HG03045 (cell line): ENCODE results near the gene TIMMDC1.
"Not testable (repeated sequence)": the region's sequence is repeated elsewhere in the genome, so short reads cannot be mapped to it uniquely, and the experiment has no call there.

Experiments
- ATAC-seq: cut with Tn5 transposase; IDR thresholded peaks from one replicate; pipeline ENCODE4 v1.9.1; 2021; ENCODE audit warnings: mild to moderate bottlenecking, moderate library complexity; ENCODE audit not compliant: unreplicated experiment

Gene TIMMDC1

DNA sequence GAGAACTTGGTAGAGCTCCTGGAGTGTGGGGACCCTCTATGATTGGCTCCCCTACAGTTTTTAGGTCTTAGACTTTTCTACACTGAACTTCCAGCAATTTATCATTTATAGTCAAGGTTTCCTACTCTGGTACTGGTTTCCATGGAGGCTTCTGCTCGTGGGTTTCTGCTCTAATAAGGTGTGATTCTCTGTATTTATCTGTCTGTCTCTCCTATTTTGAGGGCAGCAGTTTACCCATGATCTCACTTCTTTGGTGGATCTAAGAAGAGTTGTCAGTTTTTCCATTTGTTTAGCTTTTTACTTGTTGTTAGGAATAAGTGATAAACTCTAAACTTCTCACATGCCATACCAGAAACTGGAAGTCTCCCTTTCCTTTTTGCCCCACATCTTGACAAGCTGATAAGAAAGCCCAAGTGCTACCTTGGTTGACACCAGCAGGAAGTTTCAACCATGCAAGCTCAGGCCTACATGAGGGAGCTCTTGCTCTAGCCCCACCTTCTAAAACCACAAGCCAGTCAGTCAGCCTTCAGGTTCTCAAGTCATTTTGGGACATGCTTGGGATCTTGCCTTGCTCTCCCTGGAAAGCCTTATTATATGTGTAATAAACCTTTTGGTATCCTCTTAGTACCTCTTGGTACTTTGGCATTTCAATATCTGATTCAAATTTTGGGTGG lies 10.0 kb downstream of the TIMMDC1 start:
- no peak for ATAC-seq

DNA sequence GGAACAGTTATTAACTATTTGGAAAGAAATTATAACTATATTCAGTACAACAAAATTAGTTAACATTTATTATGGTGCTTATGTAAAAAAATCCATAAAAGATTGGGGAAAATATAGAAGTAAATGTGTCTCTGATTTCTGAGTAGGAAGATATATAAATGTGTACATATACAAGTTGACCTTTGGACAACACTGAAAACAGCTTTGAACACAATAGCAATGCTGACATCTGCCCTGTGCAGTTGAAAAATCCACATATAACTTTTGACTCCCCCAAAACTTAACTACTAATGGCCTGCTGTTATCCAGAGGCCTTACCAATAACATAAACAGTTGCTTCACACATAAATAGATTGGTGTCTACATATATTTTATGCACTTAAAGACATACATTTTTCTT lies 12.3 kb downstream of the TIMMDC1 start:
- ATAC-seq: no peak

DNA sequence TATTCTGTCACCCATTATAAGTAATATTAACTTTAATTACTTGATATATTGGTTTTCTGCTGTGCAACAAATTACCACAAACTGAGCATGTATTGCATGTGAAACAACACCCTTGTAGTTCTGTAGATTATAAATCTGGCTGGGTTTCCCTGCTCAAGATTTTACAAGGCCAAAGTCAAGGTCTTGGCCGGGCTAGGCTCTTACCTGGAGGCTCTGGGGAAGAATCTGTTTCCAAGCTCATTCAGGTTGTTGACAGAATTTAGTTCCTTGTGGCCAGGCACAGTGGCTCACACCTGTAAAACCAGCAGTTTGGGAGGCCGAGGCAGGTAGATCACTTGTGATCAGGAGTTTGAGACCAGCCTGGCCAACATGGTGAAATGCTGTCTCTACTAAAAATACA lies 16.3 kb downstream of the TIMMDC1 start:
- ATAC-seq: no peak

DNA sequence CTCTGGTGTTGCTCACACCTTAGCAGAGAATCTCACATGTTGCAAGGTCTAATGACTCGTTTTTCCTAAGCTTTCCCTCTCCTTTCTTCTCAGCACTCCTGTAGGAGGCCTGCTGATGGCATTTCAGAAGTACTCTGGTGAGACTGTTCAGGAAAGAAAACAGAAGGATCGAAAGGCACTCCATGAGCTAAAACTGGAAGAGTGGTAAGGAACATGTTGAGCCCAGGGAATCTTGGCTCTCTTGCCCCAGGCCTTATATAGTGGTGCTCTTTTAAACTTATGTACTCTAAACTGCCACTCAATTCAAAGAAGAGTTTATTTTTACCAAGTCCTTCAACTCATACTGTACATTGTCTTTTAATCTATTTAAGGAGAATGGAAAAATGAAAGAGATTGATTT lies 18.8 kb downstream of the TIMMDC1 start:
- no peak for ATAC-seq

DNA sequence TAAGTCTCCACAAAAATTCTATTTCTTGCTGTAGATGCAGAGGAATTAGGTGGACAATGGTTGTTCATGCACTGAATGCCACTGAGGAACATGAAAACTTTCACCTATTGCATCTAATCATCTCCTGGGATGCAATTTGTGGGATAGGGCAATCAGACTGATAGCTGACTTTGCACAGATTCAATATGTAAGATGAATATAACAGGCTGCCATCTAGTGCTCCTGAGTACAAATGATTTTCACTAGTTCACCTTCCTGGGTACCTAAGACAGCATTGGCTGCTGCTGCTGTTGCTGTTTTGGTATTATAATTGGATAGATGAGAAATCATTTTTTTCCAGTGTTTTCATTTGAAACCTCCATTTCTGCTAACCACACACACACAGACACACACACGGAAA lies 19.7 kb downstream of the TIMMDC1 start:
- ATAC-seq: no peak

DNA sequence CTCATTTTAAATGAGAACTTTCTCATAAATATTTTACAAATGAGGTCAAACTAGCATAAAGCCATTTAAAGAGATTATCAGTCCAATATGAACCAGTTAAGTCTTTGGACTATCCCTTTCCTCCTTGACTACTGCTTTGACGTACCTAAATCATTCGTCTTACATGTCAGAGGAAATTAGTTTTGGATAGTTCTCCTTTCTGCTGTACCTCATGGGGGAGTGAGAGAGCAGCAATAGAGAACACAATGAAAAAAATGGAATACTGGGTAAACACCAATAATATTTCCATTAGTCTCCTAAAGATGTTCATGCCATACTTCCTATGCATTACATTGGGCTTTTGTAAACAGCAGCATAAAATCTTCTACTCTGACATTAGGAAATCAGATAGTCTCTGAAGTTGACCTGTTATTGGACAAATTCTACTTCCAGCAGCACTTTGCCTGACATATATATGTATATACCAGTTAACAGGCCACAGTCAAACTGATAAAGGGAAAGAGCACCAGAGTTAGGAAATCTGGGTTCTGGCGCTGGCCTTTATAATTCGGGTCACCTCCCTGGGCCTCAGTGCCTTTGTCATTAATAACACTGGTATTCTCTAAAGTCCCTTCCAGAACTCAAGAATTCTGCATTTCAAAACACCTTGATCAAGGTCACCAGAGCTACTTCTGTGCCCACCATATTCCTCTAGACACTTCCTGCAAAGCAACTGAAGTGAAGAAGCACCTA lies 26.8 kb downstream of the TIMMDC1 start:
- no peak for ATAC-seq

DNA sequence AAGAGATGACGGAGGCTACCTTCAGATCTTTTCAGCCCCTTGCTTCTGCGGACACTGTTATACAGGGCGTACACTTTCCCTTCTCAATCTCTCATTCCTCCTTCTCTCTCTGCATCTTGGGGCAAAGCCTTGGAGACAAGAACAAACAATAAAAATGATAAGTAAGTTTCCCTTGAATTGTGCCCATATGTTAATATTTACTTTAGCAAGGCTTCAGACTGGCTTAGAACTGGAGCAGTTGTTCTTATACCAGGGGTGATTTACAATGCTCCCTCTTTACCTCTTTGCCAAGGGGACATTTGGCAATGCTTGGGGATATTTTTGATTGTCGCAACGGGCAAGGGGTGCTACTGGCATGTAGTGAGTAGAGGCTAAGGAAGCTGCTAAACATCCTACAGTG lies 29.4 kb downstream of the TIMMDC1 start:
- no peak for ATAC-seq

DNA sequence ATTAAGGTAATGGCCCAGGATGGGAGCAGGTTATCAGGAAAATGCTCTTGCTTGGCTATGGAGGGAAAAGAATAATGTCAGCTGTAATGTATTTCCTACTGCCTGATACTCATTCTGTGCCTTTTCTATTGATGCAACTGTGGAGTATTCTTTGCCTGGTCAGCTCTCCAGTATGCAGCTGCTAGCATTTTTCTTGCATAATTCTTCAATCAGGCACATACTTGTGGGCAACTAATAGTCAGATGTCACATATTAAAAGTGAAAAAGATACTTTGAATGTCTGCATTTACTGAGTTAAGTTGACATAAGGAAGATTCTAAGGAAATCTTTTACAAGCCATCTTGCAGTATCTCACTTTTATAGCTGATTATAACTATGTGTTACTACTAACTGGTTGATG lies 31.5 kb downstream of the TIMMDC1 start:
- no peak for ATAC-seq

DNA sequence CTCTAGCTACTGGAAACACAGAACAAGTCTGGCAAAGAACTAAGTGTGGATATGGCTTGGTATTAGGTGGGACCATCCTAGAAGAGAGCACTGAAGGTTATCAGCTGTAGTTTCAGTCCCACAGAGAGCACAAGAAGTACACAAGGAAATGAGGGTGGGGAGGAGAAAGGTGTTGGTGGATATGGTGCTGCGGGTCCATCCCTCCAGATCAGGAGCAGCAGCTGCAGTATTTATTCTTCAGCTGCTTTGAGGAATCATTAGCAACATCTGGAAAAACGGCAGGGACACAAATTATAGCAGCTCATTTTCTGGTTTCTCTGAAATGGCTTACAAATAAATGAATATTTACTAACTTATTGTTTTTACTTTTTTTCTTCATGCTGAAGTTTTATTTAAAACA lies 32.1 kb downstream of the TIMMDC1 start:
- no peak for ATAC-seq

DNA sequence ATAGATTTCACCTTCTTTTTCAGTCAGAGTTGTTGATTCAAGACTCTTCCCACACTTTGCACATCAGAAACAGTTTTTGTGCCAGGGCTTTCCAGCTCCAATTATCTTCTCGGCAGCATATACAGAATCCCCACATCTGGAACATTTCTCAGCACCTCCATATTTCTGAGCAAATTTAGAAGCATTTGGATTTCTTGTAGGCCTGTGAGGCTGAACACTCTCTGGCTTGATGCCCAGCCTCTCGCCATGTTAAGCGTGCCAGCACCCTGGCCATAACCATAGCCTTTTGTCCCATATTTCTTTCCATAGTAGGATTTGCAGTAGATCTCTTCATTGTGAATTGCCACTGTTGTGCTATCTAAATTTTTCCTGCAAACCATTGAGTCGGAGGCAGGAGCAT lies 32.8 kb downstream of the TIMMDC1 start:
- ATAC-seq: no peak

DNA sequence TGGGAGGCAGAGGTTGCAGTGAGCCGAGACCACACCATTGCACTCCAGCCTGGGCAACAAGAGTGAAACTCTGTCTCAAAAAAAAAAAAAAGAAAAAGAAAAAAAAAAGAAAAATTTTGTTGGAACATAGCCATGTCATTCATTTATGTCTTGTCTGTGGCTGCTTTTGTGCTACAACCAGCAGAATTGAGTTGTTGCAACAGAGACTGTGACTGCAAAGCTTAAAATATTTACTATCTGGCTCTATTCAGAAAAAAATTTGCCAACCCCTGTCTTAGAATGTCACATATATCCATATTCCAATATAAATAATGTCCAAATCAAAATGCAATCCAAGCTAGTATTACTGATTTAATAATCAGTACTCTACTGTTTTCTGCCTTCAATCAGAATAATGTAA lies 35.9 kb downstream of the TIMMDC1 start:
- ATAC-seq: no peak

DNA sequence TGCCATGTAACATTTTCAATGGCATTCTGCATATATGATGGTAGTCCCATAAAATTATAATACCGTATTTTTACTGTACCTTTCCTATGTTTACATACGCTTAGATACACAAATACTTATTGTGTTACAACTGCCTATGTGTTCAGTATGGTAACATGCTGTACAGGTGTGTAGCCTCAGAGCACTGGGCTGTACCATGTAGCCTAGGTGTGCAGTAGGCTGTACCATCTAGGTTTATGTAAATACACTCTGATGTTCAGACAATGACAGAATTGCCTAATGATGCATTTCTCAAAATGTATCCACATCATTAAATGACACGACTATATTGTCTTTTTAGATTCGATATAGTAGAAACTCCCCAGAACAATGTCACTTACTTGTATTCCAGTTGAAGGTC lies 38.4 kb downstream of the TIMMDC1 start:
- ATAC-seq: no peak

DNA sequence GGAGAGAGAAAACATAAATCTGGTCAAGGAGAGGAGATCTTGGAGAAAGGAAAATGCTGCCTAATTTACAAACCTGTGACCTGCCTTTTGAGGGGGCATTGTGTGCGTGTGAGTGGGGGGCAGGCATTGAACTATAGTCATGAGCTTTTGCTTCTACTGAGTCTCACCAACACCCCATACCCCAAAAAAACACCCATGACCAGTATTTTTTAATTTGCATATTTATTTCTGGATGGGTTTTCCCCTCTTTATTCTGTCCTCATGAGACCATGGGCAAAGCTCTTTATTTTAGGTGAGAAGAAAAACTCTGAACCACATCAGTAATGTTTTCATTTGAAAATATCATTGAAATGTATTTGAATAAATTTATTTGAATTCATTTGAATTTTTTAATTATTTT lies 40.4 kb downstream of the TIMMDC1 start:
- no peak for ATAC-seq

DNA sequence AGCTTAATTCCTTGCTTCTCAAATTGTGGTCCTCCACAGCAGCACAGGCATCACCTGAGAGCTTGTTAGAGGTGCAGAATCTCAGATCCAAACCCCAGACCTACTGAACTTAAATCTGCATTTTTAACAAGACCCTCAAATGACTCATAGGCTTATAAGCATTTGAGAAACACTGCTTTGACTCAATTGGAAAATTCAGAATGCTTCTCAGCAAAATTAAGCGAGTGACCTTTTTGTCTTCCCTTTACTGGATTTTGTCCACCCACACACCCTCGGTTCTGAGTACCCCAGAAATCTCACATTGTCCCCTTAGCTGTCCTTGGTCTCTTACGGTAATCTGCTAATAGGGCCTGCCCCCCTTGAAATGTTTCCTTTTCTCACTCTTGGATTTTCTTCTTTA lies 43.2 kb downstream of the TIMMDC1 start:
- no peak for ATAC-seq

DNA sequence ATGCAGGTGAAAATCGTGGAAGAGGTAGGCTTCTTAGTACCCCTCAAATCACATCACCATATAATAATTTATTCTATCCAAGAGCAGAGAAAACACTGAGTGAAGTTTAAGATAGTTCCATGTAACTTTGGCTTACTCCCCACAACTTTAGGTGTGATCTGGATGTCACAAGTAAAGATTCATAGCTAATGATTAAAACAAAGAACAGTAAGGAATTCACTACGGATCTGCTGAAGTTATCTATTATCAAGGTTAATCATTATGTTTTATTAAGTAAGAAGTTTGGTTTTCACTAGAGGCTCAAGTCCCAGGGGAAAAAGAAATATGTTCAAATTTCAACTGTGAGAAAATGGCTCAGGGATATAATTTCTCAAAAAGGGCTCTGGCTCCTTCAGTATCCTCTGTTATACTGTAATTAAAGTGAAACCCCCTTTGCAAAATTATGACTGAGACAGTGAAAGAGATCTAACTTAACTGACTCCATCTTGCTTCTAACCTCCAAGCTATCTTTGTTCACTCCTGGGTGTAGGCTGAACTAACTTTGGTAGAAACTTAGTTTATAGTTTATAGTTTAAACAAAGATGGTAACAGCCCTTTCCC lies 43.9 kb downstream of the TIMMDC1 start:
- ATAC-seq: no peak

DNA sequence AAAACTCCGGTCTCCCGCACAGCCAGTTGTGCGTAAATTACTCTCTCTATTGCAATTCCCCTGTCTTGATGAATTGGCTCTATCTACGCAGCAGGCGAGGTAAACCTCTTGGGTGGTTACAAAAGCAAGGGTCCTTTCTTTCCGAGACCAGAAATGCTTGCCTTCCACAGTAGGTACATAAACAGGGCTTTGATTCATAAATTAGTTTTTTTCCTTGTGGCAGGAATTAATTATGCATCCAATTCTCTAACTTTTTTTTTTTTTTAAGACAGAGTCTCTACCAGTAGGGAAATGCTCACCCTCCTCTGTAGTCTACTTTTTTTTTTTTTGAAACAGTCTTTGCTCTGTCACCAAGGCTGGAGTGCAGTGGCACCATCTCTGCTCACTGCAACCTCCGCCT lies 44.8 kb downstream of the TIMMDC1 start:
- no peak for ATAC-seq

DNA sequence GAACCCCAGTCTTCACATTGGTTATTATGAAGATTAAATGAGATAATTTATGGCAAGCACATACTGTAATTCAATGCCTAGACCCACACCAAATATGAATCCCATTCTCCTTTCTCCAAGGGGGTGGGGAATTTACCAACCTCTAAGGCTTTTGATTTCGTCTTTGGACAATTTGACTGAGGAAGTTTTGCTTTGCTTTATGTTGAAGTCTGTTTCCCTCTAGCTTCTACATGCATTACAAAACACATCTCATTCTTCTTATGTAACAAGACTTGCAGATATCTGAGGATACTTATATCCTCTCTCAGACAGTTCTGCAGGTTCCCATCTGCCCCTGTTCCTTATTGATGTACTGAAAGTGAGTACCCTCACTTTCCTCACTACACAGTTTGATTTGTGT lies 48.9 kb downstream of the TIMMDC1 start:
- no peak for ATAC-seq

DNA sequence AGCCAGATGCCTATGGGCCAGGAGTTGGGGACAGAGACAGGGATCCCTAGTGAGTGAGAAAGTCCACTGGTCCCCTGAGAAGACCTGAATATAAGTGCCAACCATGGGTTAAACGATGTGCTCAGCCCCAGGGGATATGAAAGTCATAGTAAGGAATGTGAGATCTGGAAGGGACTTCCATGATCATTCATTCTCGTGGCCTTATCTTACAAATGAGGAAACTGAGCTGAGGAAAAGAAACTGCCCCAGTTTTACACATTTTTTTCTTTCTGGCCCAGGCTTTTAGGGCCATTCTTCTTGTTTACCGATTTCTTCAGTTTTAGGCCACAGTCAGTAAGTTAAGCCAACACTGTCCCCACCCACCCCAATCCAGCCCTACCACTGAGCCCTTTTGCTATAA lies 50.0 kb downstream of the TIMMDC1 start:
- ATAC-seq: no peak

DNA sequence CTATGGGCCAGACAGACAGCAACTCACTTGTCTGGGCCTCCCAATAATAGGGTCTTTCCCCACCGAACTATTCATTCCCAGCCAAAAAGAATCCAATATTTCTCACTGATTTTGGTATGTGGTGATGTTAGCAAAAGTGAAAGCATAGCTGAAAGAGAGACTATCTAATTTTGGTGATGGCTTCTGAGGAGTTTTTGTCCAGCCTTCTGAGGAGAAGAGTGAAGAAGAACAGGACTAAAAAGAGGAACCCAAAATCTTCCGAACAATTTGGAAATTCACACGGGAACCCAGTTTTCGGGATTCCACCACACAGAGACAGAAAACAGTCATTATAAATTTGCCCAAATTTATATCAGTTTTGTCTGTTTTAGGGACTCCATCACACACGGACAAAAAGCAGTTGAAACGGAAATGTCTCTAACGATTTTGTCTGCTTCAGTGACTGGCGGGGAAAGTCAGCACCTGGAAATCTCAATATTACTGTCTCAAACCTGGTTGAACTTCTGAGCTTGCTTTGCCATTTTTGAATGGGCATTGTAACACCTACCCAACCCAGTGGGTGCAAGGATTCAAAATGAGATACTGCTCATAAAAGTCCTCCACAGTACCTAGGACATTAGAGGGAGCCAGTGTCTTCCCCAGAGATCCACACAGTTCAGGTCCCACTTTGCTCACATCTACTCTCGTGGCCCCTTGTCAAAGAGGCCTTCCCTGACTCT lies 52.0 kb downstream of the TIMMDC1 start:
- ATAC-seq: peak; percentile 32

DNA sequence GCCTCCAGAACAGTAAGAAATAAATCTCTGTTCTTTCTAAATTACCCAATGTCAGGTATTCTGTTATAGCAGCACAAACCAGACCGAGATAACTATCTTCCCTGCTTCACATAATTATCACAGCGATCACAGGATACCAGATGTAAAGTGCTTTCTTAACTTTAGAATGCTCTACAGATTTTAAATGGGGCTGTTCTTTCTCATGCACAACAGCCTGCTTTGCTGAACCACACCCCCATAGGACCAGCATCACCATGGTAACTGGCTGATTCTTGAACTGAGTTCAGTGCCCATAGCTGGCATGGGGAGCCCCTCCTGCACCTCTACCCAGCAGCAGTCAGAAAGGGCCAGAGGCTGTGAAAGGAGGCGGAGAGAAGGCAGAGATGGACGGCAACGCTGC lies 53.3 kb downstream of the TIMMDC1 start:
- no peak for ATAC-seq

DNA sequence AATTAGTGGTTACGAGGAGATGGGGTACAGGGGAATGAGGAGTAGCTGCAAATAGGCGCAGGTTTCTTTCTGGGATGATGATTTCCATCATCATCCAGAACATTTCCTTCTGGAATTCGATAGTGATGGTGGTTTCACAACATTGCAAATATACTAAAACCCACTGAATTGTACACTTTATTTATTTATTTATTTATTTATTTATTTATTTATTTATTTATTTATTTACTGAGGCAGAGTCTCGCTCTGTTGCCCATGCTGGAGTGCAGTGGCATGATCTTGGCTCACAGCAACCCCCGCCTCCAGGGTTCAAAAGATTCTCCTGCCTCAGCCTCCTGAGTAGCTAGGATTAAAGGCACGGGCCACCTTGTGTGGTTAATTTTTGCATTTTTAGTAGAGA lies 54.6 kb downstream of the TIMMDC1 start:
- ATAC-seq: not testable (repeated sequence)
